CD4-positive, alpha-beta T cell treated with Interferon gamma for 1 hour (primary cell): ENCODE data around the gene MSRB3.
"Not testable (repeated sequence)": the region's sequence is repeated elsewhere in the genome, so short reads cannot be mapped to it uniquely, and the experiment has no call there.

Source experiments
- DNase-seq: peaks from one replicate; pipeline ENCODE4 v3.0.0-alpha.2; 2020

The MSRB3 gene

GRCh38 chr12:65278576-65279368 lies at the start of gene MSRB3:
Gene MSRB3, plus strand, starts transcription at chr12:65278683. Its CDS starts 29,897 bp downstream, at chr12:65308580.
- DNase-seq, result no peak

- no peak for DNase-seq
These were observed 49.0 kb upstream of the MSRB3 start for GRCh38 chr12:65229441-65229840.

- no peak for DNase-seq
These were observed 45.9 kb upstream of the MSRB3 start for GRCh38 chr12:65232476-65233077.

GRCh38 chr12:65237153-65237552 lies 41.3 kb upstream of the MSRB3 start:
- DNase-seq, result no peak

- DNase-seq, result no peak
These were observed 39.9 kb upstream of the MSRB3 start for GRCh38 chr12:65238609-65239008.

- DNase-seq, result no peak
These were observed 29.5 kb upstream of the MSRB3 start for GRCh38 chr12:65248656-65249633.

GRCh38 chr12:65252515-65252914 lies 26.0 kb upstream of the MSRB3 start:
- no peak for DNase-seq

- DNase-seq, result no peak
These were observed 20.5 kb upstream of the MSRB3 start for GRCh38 chr12:65257986-65258385.

- DNase-seq, result no peak
These were observed 19.0 kb upstream of the MSRB3 start for GRCh38 chr12:65259501-65259900.

- DNase-seq, result no peak
These were observed 14.7 kb upstream of the MSRB3 start for GRCh38 chr12:65263777-65264176.

GRCh38 chr12:65266408-65266807 lies 12.1 kb upstream of the MSRB3 start:
- no peak for DNase-seq

- DNase-seq, result no peak
These were observed 8.9 kb upstream of the MSRB3 start for GRCh38 chr12:65269603-65270002.

- no peak for DNase-seq
These were observed 3.7 kb upstream of the MSRB3 start for GRCh38 chr12:65274602-65275272.

GRCh38 chr12:65275627-65276026 lies 2.9 kb upstream of the MSRB3 start:
- DNase-seq, result no peak

- no peak for DNase-seq
These were observed 1.5 kb upstream of the MSRB3 start for GRCh38 chr12:65276916-65277530.

- DNase-seq, result no peak
These were observed 398 bp upstream of the MSRB3 start for GRCh38 chr12:65277994-65278575.

GRCh38 chr12:65279369-65280112 lies 1.1 kb downstream of the MSRB3 start:
- DNase-seq, result no peak

GRCh38 chr12:65280306-65280705 lies 1.8 kb downstream of the MSRB3 start:
- DNase-seq, result no peak

- DNase-seq, result no peak
These were observed 4.4 kb downstream of the MSRB3 start for GRCh38 chr12:65282840-65283239.

- DNase-seq, result not testable (repeated sequence)
These were observed 7.0 kb downstream of the MSRB3 start for GRCh38 chr12:65285532-65285931.

- no peak for DNase-seq
These were observed 8.9 kb downstream of the MSRB3 start for GRCh38 chr12:65287426-65287825.
